ENCODE data around the gene DDN.

Gene DDN

GRCh38 chr12:49015196-49015595 lies 16.0 kb upstream of the DDN start:
- DNase-seq, result no peak

- DNase-seq, result no peak
Observed at GRCh38 chr12:49014547-49014946, 15.4 kb upstream of the DDN start.

GRCh38 chr12:49013428-49013827 lies 14.3 kb upstream of the DDN start:
- DNase-seq, result no peak

GRCh38 chr12:49012739-49013138 lies 13.6 kb upstream of the DDN start:
- DNase-seq, result no peak

- DNase-seq, result no peak
Observed at GRCh38 chr12:49010092-49010668, 11.0 kb upstream of the DDN start.

GRCh38 chr12:49008943-49009342 lies 9.8 kb upstream of the DDN start:
- DNase-seq, result no peak

- peak in 36 of 56 donors; percentile 18 to 87 (median 58) for DNase-seq
Observed at GRCh38 chr12:49000346-49000745, 1.2 kb upstream of the DDN start.

GRCh38 chr12:48998497-48999353 lies 450 bp downstream of the DDN start:
- DNase-seq, result peak in 10 of 56 donors; percentile 11 to 50 (median 41)

GRCh38 chr12:48997719-48998496 lies 1.3 kb downstream of the DDN start:
- DNase-seq, result peak in 3 of 56 donors; percentile 27 to 39 (median 39)

GRCh38 chr12:48996794-48997718 lies 2.1 kb downstream of the DDN start:
- peak in 43 of 56 donors; percentile 10 to 83 (median 56) for DNase-seq

GRCh38 chr12:48995086-48995879 lies 3.9 kb downstream of the DDN start:
- DNase-seq, result peak in 50 of 56 donors; percentile 22 to 87 (median 62)

- DNase-seq, result no peak
Observed at GRCh38 chr12:48994224-48995085, 4.7 kb downstream of the DDN start.

GRCh38 chr12:48993787-48994186 lies 5.4 kb downstream of the DDN start:
- DNase-seq, result no peak

- no peak for DNase-seq
Observed at GRCh38 chr12:48991247-48992050, 7.7 kb downstream of the DDN start.

- no peak for DNase-seq
Observed at GRCh38 chr12:48990552-48990951, 8.6 kb downstream of the DDN start.

GRCh38 chr12:48988030-48988649 lies 11.0 kb downstream of the DDN start:
- DNase-seq, result peak in 33 of 56 donors; percentile 11 to 78 (median 34)

- DNase-seq, result no peak
Observed at GRCh38 chr12:48986720-48987291, 12.4 kb downstream of the DDN start.

Data from nucleus accumbens (tissue), 56 donors.